Activated gamma-delta T cell (primary cell): ENCODE data around the gene PRR12.

Source experiments
- DNase-seq: peaks from one replicate; lab custom pipeline; 2025; lab: John Stamatoyannopoulos, UW

PRR12 gene

DNA sequence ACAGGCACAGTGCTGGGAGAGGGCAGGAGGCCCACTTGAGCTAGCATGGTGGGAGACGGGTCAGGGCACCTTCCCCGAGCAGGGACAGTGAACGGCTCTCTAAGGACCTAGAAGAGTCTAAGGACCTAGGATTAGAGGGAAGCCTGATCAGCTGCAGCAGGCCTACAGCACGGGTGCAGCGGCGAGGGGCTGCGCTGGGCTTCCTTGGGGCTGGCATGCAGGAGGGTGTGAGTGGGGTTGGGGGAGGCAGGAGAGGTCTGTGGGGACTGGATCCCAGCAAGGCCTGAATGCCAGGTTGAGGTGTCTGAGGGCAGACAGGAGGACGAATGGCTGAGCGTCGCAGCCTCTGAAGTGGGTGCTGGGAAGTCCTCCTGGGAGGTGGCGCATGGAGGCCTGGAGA is 54.6 kb downstream of the PRR12 start:
- no peak for DNase-seq

DNA sequence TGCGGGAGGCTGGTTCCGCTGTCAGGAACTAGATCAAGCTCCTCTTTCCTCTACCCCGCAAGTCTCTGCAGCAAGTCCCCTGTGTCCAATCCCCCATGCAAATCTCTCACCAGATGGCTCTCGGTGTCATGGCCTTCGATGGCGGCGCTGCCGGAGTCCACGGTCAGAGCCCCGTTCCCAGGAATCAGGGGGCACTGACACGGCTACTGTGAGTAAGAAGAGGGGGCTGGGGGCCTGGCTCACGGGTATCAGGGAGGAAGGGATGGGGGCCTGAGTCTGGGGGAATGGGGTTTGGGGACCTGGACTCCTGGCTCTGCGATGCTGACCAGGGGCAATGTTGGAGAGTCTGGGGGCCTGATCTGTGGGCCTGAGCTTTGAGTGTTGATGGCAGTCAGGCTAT is 55.0 kb downstream of the PRR12 start:
- no peak for DNase-seq

DNA sequence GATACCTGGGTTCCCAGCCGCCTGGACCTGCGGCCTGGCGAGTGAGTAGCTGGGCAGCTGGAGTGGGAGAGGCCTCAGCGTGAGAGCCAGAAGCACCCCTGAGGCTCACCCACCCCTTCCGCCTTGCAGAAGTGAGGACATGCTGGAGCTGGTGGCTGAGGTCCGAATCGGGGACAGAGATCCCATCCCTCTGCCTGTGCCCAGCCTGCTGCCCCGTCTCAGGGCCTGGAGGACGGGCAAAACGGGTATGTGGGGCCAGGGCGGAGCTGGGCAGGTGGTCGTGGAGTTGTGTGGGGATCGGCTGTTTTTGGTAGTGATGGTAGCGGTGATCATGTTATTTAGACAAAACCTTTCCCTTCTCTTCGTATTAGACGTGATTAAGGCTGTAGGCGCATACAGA is 55.6 kb downstream of the PRR12 start:
- DNase-seq: no peak

DNA sequence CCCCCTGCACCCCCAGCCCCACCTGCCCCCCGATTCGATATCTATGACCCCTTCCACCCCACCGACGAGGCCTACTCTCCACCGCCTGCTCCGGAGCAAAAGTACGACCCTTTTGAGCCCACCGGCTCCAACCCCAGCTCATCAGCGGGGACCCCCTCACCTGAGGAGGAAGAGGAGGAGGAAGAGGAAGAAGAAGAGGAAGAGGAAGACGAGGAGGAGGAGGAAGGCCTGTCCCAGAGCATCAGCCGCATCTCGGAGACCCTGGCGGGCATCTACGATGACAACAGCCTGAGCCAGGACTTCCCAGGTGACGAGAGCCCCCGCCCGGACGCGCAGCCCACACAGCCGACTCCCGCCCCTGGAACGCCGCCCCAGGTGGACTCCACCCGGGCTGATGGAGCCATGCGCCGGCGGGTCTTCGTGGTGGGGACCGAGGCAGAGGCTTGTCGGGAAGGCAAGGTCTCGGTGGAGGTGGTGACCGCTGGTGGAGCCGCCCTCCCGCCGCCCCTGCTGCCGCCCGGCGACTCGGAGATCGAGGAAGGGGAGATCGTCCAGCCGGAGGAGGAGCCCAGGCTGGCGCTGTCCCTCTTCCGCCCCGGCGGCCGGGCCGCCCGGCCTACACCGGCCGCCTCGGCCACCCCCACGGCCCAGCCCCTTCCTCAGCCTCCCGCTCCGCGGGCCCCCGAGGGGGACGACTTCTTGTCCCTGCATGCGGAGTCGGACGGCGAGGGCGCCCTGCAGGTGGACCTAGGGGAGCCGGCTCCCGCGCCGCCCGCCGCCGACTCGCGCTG is 60.2 kb downstream of the PRR12 start:
- DNase-seq: no peak

DNA sequence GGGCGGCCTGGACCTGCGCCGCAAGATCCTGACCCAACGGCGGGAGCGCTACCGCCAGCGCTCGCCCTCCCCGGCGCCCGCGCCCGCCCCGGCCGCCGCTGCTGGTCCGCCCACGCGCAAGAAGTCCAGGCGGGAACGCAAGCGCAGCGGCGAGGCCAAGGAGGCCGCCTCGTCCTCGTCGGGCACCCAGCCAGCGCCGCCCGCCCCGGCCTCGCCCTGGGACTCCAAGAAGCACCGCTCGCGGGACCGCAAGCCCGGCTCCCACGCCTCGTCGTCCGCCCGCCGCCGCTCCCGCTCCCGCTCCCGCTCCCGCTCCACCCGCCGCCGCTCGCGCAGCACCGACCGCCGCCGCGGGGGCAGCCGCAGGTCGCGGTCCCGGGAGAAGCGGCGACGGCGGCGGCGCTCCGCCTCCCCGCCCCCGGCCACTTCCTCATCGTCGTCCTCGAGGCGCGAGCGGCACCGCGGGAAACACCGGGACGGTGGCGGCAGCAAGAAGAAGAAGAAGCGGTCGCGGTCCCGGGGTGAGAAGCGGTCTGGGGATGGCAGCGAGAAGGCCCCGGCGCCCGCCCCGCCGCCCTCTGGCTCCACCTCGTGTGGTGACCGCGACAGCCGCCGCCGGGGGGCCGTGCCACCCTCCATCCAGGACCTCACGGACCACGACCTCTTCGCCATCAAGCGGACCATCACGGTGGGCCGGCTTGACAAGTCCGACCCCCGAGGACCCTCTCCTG is 61.0 kb downstream of the PRR12 start:
- no peak for DNase-seq

DNA sequence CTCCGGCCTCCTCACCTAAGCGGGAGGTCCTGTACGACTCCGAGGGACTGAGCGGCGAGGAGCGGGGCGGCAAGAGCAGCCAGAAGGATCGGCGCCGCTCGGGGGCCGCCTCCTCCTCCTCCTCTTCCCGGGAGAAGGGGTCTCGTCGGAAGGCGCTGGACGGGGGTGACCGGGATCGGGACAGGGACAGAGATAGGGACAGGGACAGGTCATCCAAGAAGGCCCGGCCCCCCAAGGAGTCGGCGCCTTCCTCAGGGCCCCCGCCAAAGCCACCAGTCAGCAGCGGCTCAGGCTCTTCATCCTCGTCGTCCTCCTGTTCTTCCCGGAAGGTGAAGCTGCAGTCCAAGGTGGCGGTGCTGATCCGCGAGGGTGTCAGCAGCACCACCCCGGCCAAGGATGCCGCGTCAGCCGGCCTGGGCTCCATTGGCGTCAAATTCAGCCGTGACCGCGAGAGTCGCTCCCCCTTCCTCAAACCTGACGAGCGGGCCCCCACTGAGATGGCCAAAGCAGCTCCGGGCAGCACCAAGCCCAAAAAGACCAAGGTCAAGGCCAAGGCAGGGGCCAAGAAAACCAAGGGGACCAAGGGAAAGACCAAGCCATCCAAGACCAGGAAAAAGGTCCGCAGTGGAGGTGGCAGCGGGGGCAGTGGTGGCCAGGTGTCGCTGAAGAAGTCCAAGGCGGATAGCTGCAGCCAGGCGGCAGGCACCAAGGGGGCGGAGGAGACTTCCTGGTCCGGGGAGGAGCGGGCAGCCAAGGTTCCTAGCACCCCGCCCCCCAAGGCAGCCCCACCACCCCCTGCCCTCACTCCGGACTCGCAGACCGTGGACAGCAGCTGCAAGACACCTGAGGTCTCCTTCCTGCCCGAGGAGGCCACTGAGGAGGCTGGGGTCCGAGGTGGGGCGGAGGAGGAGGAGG is 61.8 kb downstream of the PRR12 start:
- no peak for DNase-seq

DNA sequence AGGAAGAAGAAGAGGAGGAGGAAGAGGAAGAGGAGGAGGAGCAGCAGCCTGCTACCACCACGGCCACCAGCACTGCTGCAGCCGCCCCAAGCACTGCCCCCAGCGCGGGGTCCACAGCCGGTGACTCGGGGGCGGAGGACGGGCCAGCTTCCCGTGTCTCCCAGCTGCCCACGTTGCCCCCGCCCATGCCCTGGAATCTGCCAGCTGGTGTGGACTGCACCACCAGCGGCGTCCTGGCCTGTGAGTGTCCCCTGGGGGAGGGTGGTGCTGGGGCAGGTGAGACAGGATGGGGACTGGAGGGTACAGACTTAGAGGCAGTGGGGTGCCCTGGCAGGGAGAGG is 62.5 kb downstream of the PRR12 start:
- DNase-seq: no peak

DNA sequence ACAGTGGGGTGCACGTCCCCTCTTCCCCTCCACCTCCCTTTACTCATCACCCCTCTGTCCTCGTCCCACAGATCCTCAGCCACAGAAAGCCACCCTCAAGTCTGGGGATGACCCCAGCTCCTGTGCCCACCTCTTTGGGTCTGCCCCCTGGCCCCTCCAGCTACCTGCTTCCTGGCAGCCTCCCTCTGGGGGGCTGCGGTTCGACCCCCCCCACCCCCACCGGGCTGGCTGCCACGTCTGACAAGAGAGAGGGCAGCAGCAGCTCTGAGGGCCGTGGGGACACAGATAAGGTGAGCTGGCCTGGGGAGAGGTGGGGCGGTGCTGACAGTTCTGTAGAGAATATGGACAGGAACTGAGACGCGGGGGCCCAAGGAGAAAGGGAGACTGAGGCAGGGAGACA is 63.6 kb downstream of the PRR12 start:
- DNase-seq: no peak

DNA sequence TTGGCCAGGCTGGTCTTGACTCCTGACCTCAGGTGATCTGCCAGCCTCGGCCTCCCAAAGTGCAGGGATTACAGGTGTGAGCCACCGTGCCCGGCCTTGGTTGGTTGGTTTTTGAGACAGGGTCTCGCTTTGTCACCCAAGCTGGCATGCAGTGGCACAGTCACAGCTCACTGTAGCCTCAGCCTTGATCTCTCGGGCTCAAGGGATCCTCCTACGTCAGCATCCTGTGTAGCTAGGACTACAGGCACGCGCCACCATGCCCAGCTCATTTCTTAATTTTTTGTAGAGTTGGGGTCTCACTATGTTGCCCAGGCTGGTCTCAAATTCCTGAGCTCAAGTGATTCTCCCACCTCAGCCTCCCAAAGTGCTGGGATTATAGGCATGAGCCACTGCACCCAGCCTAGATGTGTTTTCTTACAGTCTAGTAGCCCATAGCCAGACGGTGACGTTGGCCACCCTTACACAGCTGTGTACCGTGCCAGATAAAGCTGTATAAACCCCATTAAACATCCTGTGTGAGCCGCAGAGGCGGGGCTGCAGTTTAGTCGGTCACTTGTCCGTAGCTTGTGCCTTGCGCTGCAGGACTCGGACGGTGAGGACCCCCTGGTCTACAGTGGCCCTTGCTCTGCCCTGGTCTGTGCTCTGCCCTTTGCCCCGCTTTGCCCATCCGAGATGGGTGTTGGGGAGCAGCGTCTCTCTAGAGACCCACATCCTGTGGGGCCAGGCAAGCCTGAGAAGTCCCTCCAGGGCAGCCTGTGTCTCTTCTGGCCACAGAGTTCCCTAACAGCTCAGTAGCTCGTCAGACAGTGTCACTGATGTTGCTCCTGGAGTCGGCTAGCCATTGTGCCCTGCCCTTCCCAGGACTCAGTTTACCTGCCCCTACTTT is 64.8 kb downstream of the PRR12 start:
- DNase-seq: no peak

DNA sequence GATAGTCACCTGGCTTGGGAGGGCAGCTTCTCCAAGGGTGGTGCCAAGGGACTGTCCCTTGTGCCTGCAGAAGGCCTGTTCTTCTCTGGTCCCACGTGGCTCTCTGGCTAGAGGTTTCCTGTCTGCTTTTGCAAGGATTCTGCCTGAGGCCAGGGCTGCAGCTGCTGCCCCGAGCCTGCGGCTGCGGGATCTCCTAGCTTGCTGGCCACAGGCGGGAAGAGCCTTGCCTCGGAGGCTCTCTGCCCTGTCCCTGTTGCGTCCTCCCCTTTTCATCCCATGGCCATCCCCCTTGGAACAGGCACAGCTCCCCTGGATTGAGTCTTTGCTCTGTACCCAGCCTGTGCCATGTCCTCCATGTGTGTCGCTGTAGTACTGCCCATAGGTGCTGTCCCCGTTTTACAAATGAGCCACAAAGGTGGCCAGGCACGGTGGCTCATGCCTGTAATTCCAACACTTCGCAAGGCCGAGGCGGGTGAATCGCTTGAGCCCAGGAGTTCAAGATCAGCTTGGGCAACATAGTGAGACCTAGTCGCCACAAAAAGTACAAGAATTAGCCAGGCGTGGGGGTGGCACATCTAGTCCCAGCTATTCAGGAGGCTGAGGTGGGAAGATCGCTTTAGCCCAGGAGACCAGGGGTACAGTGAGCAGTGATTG is 65.6 kb downstream of the PRR12 start:
- no peak for DNase-seq

DNA sequence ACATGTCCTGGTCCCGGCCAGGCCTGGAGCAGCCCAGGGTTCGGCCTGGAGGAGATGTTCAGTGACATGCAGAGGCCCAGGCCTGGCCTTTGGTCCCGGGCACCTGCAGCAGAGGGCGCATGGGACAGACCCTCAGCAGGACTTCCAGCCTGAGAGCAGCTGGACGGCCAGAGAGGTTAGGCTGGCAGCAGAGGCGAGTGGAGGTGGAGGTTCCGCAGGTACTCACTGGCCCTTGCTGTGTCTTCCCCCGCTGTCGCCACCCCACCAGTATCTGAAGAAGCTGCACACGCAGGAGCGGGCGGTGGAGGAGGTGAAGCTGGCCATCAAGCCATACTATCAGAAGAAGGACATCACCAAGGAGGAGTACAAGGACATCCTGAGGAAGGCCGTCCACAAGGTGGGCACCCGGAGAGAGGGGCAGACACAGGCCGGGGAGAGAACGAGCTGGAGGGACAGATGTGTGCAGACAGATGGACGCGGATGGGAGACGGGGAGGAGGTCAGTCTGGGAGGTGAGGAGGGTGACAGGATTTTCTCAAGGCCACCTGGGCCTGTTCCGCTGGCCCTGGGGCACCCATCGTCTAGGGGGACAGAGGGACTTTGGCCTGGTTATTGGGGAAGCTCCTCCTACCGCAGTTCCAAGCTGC is 66.6 kb downstream of the PRR12 start:
- no peak for DNase-seq

DNA sequence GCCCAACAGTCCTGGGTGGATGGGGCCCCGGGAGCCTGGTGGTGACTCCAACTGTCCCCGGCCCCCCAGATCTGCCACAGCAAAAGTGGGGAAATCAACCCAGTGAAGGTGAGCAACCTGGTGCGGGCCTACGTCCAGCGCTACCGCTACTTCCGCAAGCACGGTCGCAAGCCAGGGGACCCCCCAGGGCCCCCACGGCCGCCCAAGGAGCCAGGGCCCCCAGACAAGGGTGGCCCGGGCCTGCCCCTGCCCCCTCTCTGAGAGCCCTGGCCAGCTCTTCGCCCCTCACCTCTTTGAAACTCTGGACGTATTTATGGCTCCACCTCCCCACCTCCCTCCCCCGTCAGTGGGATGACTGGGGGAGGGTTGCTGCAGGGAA is 67.1 kb downstream of the PRR12 start:
- no peak for DNase-seq

DNA sequence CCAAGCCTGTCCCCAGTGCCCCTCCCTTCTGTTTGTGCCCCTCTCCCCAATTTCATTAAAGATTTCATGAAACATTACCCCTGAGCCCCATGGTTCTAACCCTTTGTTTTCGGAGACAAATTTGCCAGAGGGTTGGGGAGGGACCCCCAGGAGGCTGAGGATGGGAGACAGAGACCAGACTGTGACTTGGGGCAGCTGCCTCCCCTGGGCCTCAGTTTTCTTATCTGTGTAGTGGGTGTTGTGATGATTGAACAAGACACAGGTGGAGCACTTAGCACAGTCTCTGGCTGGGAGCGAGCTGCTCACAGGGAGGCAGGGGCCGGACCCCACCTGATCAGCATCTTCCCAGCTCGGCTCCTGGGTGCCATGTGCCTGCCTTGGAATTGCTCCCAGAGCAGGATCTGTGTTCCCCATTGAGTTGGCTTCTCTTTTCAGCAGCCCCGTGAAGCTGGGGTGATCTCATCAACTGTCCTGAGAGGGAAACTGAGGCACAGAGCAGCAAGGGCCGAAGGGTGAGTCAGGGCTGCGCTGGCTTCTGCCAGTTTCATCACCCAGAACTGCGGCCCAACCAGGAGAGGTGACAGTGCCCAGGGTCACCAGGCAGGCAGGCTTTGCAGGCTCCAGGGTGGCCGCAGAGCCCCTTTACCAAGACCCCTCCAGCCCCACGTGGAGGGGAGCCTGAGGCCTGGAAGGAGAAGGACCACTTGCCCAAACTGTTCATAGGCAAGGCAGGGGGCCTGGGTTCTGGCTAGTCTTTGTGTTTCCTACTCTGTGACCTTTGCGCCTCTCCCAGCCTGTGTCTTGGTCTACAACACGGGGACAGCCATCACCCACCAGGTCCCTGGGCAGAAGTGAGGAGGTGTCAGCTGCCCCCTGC is 67.8 kb downstream of the PRR12 start:
- no peak for DNase-seq

DNA sequence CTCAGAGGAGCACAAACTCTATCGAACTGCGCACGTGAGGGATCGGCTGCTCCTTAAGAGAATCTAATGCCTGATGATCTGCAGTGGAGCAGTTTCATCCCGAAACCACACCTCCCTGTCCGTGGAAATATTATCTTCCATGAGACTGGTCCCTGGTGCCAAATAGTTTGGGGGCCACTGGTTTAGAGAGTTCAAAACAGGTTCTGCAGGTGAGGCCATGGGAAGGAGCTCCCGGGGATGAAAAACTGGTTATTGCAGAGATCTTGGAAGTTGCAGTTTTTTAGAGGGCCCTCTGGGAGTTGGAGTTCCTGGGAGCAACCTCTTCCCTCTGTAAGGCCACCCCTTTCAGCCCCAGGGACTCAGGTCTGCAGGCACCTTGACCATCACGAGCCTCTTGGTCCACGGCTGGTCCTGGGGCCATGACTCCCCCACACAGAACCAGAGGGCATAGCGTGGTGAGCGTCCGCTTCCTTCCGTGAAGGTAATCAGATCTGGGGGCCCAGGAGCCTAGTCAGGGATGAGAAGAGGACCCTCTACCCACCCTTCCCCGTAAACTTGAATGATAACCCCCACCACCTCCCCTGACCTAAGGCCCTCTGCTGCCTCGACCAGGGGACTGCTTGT is 69.5 kb downstream of the PRR12 start:
- DNase-seq: no peak

DNA sequence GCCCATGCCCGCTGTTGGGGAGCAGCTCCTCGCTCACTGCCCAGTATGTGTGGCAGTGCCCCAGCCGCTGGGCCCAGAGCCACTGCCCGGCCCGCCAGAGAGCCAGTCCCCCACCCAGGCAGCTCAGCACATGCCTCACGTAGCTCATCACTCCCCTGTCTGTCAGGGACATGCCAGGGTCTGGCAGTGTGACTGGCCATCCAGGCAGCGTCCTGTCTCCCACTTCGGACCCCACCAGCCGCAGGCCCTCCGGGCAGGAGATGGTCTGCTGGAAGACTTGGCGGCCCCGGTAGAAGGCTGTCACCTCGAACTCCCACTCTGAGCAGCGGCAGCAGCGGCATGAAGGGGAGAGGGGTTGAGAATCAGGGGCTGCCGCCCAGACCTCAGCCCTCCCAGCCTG is 71.0 kb downstream of the PRR12 start:
- no peak for DNase-seq

DNA sequence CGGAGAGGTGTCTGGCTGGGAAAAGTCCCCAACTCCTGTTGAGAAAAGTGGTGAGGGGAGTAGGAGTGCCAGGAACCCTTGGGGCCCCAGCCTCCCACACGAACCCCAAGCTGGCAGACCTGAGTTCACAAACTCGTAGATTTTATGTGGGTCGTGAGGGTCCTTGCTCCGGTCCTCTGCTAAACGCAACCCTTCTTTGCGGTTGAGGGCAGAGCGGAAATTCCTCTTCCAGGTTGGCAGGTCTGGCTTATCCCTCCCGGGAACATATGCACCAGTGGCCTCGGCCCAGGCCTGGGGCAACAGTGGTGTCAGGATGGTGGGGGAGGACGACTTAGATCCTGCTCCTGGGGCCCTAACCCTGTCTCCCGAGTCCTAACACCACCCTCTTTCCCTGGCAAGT is 72.2 kb downstream of the PRR12 start:
- no peak for DNase-seq

DNA sequence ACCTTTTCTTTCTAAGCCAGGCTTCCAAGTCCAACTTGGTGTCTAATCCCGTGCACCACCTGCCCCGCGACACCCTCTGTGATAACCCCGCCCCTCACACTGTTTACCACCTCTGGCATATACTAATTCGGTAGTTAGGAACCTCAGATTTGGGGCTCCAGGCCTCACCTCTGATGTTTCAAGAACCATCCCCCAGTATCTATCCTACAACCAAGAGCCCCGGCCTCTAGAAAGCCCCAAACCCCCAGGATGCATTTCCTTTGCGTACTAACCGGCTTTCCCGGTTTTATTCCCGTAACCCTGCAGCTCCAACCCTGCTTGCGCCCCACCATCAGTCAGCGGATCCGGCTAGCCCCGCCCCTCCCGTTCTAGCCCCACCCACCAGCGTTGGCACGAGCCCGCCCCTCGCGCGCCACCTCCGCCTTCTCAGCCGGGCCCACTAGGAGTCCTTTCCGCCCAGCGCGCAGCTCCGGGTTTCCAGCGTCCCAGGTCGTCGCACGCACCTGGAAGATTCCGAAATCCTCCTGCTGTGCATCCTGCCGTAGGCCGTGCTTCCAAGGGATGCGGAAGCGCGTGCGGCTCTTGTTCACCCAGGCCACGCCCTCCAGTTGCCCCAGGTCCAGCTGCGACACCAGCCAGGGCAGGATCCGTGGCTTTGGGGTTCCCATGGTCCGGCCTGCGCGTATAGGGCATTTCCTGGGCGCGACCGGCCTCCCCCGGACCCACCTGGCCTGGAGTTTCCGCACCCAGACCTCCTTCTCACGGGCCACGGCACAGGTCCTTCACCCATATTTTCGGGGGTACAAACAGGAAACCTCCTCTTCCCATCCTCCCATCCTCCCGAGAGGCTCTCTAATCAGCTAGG is 73.4 kb downstream of the PRR12 start:
- DNase-seq: peak; percentile 82

DNA sequence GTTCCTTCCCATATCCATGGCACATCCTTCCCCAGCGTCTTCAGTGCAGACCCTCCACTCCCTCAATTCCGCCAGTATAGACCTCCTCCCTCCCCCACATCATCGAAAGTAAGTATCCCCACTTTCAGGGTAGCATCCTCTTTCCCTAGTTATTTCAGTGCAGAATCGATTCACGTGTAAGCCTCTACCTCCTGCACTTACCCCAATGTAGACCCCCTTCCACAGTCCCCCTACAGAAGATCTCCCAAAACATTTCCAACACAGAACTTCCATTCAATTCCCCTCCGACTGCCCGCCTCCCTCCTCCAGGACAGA is 74.0 kb downstream of the PRR12 start:
- DNase-seq: no peak
